ENCODE data around the gene CASP8AP2. TPM values are rescaled to one million over a fixed set of nuclear protein-coding genes. Genes with fewer than 3 reads are reported as not detected.
"Not testable (repeated sequence)": the region's sequence is repeated elsewhere in the genome, so short reads cannot be mapped to it uniquely, and the experiment has no call there.

Gene CASP8AP2
- total RNA-seq, 4 donors from 2014 or later = 8.6 to 24.0 (median 11.0) TPM

DNA sequence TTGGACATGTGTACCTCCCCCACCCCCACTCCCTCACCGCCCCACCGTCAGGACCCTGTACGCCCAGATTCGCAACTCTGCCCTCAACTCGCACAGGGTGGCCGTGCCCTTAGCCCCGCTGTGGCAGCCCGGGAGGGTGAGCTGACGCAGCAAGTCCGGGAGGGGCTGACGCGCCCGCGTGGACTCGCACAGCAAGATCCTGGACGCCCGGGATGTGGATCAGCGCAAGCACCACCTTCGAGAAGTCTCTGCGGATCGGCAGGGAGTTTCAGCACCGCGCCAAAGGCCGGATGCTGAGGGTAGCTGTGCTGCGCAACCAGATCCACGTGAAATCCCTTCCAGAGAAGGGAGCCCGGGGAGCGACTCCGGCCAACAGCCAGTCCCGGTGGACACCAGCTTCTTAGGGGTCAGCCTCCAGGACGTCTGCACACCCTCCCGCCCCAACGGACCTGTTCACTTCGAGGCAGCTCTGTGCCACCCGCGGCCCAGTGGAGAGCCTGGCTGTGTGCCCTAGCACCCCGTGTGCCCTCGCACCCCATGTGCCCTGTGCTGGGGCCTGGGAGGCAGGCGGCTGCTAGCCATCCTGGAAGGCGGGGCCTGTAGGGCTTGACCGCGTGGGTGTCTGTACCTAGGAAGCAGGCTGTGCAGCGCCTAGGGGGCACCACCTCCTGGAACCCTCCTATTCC, 57.9 kb downstream of the CASP8AP2 start:
- DNase-seq (ENCODE audit: low spot score) (no peak), ATAC-seq (ENCODE audit: low FRiP score) (no peak)
- TF ChIP-seq, protein P1, sequence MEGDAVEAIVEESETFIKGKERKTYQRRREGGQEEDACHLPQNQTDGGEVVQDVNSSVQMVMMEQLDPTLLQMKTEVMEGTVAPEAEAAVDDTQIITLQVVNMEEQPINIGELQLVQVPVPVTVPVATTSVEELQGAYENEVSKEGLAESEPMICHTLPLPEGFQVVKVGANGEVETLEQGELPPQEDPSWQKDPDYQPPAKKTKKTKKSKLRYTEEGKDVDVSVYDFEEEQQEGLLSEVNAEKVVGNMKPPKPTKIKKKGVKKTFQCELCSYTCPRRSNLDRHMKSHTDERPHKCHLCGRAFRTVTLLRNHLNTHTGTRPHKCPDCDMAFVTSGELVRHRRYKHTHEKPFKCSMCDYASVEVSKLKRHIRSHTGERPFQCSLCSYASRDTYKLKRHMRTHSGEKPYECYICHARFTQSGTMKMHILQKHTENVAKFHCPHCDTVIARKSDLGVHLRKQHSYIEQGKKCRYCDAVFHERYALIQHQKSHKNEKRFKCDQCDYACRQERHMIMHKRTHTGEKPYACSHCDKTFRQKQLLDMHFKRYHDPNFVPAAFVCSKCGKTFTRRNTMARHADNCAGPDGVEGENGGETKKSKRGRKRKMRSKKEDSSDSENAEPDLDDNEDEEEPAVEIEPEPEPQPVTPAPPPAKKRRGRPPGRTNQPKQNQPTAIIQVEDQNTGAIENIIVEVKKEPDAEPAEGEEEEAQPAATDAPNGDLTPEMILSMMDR (IDR thresholded peaks at IDR 0.05) = no peak

DNA sequence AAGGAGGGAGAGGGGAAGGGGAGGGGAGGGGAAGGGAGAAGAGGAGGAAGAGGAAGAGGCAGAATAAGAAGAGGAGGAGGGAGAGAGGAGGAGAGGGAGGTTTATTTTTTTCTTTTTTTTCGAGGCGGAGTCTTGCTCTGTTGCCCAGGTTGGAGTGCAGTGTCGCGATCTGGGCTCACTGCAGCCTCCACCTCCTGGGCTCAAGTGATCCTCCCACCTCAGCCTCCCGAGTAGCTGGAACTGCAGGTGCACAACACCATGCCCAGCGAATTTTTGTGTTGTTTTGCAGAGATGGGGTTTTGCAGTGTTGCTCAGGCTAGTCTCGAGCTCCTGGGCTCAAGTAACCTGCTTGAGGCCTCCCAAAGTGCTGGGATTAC, 58.4 kb downstream of the CASP8AP2 start:
- ATAC-seq (ENCODE audit: low FRiP score) = no peak
- TF ChIP-seq, protein P1 (IDR thresholded peaks at IDR 0.05) = no peak
- DNase-seq (ENCODE audit: low spot score) = no peak

DNA sequence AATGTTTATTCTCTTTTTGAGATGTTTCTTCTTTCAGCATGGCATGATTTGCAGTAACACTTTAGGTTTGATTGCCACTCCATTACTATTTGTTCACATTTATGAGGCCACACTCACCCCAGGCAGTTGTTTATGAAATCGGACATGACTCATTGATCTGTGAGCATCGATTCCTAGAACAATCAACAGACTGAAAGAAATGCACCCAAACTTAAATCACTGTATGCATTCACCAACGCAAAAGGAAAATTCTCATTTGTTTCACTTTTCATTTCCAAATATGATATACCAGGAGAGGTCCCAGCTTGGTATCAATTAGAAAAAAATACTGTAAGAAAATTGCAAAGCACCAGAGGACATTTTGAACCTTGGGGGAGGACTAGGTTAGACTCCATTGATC, 59.2 kb downstream of the CASP8AP2 start:
- ATAC-seq (ENCODE audit: low FRiP score) (no peak), DNase-seq (ENCODE audit: low spot score) (no peak)
- TF ChIP-seq, protein P1 (IDR thresholded peaks at IDR 0.05) = no peak

DNA sequence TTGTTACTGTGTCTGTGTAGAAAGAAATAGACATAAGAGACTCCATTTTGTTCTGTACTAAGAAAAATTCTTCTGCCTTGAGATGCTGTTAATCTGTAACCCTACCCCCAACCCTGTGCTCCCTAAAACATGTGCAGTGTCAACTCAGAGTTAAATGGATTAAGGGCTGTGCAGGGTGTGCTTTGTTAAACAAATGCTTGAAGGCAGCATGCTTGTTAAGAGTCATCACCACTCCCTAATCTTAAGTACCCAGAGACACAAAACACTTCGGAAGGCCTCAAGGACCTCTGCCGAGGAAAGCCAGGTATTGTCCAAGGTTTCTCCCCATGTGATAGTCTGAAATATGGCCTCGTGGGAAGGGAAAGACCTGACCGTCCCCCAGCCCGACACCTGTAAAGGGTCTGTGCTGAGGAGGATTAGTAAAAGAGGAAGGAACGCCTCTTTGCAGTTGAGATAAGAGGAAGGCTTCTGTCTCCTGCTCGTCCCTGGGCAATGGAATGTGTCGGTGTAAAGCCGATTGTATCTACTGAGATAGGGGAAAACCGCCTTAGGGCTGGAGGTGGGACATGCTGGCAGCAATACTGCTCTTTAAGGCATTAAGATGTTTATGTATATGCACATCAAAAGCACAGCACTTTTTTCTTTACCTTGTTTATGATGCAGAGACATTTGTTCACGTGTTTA, 61.3 kb downstream of the CASP8AP2 start:
- ATAC-seq (ENCODE audit: low FRiP score); DNase-seq (ENCODE audit: low spot score): not testable (repeated sequence)

DNA sequence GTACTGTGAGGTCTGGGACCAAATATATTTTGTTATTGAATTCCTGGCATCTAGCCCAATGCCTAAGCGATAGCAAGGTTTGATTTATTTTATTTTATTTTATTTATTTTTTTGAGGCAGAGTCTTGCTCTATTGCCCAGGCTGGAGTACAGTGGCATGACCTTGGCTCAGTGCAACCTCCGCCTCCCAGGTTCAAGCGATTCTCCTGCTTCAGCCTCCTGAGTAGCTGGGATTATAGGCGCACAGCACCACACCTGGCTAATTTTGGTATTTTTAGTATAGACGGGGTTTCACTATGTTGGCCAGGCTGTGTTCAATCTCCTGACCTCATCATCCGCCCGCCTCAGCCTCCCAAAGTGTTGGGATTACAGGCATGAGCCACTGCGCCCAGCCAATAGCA, 62.9 kb downstream of the CASP8AP2 start:
- ATAC-seq (ENCODE audit: low FRiP score); DNase-seq (ENCODE audit: low spot score): not testable (repeated sequence)

DNA sequence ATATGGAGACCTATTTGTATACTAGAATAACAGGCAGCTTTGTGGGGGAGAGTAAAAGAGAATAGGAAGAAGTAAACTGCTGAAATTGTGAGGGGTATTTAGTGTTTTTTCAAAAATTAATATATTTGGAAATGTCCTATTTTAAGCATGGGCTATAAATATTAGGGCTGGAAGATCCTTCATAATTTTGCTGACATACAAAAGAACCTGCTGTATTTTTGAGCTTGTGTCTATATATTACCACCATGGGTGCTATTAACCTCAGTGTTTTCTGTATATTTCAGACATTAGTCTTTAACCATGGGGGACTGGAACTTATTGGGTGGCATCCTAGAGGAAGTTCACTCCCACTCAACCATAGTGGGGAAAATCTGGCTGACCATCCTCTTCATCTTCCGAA, 64.5 kb downstream of the CASP8AP2 start, which contains the start of gene GJA10:
TSS of gene GJA10 (plus strand) at position 301 of the 400 bp plus-strand sequence. CDS start at position 301, 0 bp downstream.
- DNase-seq (ENCODE audit: low spot score) (no peak), ATAC-seq (ENCODE audit: low FRiP score) (no peak)
- TF ChIP-seq, protein P1 (IDR thresholded peaks at IDR 0.05) = no peak

DNA sequence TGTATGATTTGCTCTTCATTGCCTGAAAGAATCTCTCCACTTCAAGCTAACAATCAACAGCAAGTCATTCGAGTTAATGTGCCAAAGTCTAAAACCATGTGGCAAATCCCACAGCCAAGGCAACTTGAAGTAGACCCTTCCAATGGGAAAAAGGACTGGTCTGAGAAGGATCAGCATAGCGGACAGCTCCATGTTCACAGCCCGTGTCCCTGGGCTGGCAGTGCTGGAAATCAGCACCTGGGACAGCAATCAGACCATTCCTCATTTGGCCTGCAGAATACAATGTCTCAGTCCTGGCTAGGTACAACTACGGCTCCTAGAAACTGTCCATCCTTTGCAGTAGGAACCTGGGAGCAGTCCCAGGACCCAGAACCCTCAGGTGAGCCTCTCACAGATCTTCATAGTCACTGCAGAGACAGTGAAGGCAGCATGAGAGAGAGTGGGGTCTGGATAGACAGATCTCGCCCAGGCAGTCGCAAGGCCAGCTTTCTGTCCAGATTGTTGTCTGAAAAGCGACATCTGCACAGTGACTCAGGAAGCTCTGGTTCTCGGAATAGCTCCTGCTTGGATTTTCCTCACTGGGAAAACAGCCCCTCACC, 65.7 kb downstream of the CASP8AP2 start:
- no peak for ATAC-seq (ENCODE audit: low FRiP score)
- TF ChIP-seq, protein P1 (IDR thresholded peaks at IDR 0.05) = no peak
- DNase-seq (ENCODE audit: low spot score) = no peak

DNA sequence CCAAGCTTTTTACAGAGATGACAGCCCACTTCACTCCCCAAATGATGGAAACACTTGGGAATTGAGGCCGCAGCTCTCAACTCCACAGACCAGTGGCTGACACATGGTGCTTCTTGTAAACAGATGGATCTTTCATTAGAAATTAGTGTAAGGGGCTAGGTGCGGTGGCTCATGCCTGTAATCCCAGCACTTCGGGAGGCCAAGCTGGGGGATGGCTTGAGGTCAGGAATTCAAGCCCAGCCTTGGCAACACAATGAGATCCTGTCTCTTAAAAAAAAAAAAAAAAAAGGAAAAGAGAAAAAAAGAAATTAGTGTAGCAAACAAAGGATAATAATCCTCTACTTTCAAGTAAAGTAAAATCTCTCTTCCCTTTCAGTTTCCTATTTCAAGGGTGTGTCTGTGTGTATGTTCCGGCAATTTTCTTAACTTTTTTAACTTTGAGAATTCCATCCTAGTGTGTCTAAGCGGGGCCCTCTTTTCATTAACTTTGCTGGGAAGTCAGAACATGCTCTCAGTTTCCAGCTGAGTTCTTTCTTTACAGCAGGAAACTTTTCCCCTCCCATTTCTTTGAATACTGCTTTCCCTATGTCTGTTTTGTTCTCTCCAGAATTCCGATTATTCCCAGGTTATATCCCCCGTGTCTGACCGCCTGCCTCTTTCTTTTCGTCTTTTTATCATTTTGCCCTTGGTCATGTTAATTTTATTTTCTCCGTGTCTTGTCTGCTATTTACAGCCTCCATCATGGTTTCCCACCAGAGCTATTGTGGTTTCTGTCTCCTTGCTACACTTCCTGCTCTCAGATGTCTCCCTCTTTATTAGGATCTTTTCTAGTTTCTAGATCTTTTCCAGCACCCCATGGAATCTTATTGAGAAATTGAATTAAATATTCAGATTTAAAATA, 80.6 kb downstream of the CASP8AP2 start:
- not testable (repeated sequence) for ATAC-seq (ENCODE audit: low FRiP score); DNase-seq (ENCODE audit: low spot score)
